ENCODE data around the gene WDR11. TPM values are rescaled to one million over a fixed set of nuclear protein-coding genes. Genes with fewer than 3 reads are reported as not detected.
A peak's percentile ranks its signal among the peaks of the same experiment; 100 is the strongest.

Gene WDR11, protein sequence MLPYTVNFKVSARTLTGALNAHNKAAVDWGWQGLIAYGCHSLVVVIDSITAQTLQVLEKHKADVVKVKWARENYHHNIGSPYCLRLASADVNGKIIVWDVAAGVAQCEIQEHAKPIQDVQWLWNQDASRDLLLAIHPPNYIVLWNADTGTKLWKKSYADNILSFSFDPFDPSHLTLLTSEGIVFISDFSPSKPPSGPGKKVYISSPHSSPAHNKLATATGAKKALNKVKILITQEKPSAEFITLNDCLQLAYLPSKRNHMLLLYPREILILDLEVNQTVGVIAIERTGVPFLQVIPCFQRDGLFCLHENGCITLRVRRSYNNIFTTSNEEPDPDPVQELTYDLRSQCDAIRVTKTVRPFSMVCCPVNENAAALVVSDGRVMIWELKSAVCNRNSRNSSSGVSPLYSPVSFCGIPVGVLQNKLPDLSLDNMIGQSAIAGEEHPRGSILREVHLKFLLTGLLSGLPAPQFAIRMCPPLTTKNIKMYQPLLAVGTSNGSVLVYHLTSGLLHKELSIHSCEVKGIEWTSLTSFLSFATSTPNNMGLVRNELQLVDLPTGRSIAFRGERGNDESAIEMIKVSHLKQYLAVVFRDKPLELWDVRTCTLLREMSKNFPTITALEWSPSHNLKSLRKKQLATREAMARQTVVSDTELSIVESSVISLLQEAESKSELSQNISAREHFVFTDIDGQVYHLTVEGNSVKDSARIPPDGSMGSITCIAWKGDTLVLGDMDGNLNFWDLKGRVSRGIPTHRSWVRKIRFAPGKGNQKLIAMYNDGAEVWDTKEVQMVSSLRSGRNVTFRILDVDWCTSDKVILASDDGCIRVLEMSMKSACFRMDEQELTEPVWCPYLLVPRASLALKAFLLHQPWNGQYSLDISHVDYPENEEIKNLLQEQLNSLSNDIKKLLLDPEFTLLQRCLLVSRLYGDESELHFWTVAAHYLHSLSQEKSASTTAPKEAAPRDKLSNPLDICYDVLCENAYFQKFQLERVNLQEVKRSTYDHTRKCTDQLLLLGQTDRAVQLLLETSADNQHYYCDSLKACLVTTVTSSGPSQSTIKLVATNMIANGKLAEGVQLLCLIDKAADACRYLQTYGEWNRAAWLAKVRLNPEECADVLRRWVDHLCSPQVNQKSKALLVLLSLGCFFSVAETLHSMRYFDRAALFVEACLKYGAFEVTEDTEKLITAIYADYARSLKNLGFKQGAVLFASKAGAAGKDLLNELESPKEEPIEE
- 19.6 TPM for total RNA-seq
- long read RNA-seq, full-length matches to known transcripts: 4 of 9 reads
- long read RNA-seq, partial matches to known transcripts: 3 of 9 reads
- long read RNA-seq, other reads (novel, unspliced or antisense): 2 of 9 reads

- peak; percentile 93 for DNase-seq (ENCODE audit: low spot score)
- intact Hi-C loops (cut with DNase I): no loop called here
Observed at GRCh38 chr10:120850911-120851865, at the start of gene WDR11. Gene WDR11, plus strand, starts transcription at chr10:120851362. Its CDS starts 59 bp downstream, at chr10:120851421.

- intact Hi-C loops (cut with DNase I): no loop called here
- DNase-seq (ENCODE audit: low spot score): no peak
Observed at GRCh38 chr10:120802935-120803334, 48.2 kb upstream of the WDR11 start.

DNA sequence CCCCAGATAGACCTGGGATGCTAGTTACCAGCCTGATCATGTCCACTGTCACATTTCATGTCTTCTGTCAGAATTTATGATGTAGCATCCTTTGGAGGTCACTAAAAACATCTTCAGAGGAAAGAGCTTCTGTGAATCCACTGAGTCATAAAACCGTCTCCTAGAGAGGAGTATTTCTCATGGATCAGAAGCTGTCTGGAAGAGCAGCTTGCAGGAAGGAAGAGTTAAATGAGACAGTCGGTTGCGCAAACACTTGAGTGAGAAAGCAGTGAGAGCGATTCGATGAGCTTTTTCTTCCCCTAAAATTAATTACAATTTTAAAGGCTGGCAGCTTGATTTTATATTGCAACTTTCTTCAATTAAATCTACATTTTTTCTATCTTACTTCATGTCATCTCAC is 47.2 kb upstream of the WDR11 start:
- intact Hi-C loops (cut with DNase I): no loop called here
- DNase-seq (ENCODE audit: low spot score): no peak

DNA sequence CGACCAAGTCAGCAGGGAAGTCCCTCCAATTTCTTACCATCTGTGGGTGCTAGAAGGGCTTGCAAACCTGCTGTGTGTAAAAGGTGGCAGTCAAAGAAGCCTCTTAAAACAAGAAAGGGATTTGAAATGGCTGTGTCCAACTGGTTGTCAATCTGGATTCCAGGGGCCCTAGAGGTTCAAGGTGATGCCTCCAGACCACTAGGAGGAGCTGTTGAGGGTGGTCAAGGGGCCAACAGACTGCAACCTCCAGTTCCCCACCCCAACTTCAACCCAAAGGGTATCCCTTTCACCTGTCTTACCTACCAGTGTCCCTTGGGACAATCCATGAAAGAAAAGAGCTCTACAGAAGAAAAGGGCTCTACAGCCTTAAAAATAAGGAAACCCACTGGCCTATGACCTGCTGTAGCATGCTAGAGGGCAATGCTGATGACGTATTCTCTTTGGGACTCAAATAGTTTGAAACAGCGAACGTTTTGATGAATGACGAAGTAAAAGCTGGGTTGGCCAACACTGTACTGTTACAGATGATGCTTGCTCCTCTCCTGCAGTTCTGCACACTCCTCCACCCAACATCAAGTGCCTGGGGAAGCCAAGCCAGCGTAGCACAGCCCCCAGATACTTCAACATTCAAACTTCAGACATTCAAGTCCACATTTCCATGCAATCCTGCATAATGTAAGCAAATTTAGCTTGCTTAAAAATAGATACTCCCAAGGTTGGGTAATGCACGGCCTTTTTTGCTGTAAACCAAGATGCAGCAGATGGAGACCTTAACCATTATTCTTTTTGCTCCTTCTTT is 45.9 kb upstream of the WDR11 start:
- intact Hi-C loops (cut with DNase I): no loop called here
- DNase-seq (ENCODE audit: low spot score): no peak

- intact Hi-C loops (cut with DNase I): no loop called here
- DNase-seq (ENCODE audit: low spot score): no peak
Observed at GRCh38 chr10:120806081-120806480, 45.1 kb upstream of the WDR11 start.

DNA sequence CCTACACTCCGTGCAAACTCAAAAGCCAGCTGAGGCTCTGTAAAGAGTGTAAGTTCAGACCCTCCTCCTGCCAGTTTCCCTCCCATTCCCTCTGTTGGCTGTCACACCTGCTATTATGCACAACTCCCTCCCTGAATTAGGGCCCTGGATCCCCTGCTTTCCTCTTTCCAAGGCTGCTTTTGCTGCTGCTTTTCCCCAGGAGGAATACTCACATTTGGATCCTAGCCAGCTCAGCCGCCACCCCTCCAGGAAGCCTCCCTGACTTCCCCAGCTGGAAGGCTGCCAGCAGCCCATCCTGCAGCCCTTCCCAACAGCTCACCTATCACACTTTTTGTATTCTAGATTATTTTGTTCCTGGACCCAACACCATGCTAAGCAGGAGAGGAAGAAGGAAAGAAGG is 40.9 kb upstream of the WDR11 start:
- intact Hi-C loops (cut with DNase I): no loop called here
- DNase-seq (ENCODE audit: low spot score): no peak

DNA sequence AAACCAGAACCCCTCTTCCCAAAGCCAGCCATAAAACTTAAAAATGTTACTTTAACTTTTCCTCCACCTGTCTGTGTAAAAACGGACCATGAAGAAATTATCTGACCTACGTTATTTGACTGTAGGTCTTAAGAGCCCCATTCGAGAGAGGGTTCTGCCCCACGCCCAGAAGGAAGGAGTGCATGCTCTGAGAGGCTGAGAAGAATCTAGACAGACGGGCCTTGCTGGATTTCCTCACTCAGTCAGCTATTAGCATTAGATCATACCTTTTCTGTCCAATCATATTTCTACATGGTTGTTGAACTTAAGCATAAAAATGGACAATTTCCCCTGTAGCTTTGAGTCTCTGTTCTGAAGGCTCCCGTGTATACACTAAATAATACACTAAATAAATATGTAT is 38.1 kb upstream of the WDR11 start:
- intact Hi-C loops (cut with DNase I): no loop called here
- no peak for DNase-seq (ENCODE audit: low spot score)

DNA sequence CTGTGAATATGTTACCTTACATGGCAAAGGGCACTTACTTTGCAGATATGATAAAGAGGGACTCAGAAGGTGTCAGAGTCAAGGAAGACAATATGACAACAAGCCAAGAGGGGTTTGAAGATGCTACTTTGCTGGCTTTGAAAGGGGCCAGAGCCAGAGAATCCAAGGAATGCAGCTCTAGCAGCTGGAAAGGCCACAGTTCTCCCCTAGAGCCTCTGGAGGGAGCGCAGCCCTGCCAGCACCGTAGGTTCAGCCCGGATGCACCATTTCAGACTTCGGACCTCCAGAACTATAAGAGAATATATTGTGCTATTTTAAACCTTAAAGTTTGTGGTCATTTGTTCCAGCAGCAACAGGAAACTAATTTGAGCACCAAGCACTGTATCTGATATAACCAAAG is 32.9 kb upstream of the WDR11 start:
- intact Hi-C loops (cut with DNase I): no loop called here
- no peak for DNase-seq (ENCODE audit: low spot score)

DNA sequence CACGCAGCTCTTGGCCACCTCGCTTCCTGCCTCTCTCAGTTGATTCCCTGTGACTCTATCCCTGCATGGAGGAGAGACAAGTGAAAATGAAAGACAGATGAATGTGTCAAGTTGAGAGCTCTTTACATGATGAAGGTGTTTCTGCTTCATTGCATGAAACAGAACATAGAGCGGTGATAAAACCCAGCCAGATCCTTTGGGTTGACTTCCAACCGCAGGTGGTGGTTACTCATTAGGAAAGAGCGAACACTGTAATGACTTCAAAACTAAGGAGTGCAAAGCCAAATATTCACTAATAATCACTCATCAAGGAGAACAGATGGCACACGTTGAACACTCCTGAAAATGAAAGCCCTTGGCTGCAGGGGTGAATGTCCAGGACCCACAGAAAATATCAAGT is 31.8 kb upstream of the WDR11 start:
- intact Hi-C loops (cut with DNase I): no loop called here
- no peak for DNase-seq (ENCODE audit: low spot score)

DNA sequence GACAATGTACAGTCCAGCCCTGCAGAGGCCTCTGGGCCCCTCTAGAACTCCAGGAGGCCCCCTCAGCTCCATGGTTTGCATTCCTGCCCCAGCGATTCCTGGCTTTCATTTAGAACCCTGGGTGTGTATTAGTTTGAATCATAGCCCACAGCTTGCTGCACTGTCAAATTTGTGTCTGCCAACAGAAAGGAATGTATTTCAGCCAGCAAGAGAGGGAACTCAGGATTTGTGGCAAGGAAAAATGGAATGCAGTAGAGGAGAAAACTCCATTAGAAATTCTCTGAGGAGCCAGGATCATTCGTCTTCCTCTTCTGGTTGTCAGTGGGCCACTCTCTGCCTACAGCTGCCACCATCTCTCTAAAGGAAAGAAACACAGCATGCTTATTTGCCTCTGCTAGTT is 27.9 kb upstream of the WDR11 start:
- intact Hi-C loops (cut with DNase I): no loop called here
- DNase-seq (ENCODE audit: low spot score): no peak

DNA sequence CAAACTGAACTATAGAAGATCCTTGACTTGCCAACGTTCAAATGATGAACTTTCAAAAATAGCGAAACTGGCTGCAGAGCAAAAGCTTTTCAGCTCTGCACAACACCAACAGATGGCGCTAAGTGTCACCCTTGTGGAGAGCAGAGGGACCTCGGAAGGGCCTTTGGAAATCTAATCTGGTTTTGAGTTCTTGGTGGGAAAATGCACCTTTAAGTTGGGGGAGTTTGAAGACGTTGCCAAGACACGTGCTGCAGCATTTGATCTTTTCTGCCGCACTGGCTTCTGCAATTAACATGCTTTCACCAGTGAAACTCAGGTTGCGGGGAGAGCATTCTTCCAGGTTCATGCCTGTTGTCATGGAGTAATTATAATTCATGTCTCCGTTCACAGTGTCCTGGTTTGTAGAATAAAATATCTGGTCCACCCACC is 26.3 kb upstream of the WDR11 start:
- intact Hi-C loops (cut with DNase I): no loop called here
- no peak for DNase-seq (ENCODE audit: low spot score)

DNA sequence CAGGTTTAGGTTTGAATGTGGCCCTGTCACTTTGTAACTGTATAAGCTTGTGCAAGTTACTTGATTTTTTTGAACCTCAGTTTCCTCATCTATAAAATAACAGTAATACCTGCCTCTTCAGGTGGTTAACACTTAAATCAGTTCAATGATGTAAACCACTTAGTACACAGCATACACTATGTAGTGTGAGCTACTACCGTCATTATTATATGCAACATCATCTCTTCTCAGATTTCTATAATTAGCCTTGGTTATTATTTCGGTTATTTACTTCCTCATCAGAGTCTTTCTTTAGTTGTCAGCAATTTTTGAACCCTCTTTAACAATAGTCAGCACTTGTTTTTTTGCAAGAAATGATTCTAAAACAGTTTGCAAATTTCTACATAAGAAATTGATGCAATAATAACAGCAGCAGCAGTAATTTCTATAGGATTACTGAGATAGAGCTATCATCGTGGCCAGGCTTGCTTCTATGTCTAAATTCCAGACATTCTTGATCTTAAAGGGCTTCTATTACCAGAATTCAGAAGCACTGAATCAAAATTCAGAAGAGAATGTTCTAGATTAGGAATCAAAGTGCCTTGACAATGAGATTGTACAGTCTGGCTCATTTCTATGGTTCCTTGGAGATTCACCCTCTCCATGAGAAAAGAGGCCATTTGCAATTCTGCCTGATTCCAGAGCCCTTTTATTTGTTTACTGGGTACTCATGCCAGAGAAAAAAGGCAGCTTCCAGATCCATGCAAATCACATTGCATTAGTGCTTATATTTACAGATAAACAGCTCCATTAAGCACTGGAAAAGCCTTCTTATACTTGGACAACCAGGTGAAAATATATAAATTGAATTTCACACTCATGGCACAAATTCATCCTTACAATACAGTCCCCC is 25.0 kb upstream of the WDR11 start:
- intact Hi-C loops (cut with DNase I): no loop called here
- DNase-seq (ENCODE audit: low spot score): no peak

DNA sequence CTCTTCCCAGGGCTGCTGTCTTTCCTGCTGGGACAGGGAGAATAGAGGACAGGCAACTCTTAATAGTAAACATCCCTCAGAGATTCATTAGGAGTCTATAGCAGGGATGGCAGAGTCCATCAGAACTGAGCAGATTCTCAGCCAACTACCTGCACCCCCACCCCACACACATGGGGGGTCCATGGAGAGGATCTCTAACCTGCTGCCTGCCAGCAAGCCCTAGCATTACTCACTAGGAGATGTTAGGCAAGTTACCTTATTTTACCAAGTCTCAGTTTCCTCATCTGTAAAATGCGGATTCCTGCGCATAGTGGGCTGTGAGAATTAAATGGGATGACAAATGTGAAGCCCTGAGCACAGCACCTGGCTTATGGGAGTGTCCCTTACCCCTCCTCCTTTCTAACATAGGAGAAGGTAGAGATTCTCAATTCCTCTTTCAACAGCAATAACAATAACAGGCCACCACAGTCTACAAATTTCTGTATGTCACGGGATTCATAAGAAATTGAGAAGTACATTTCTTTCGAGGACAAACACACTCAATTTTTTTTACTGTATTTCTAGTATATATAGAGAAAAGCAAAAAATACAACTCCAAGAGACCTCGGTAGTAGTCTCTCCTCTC is 23.8 kb upstream of the WDR11 start:
- no peak for DNase-seq (ENCODE audit: low spot score)
- intact Hi-C loops (cut with DNase I): no loop called here

GRCh38 chr10:120828763-120829319 is 22.3 kb upstream of the WDR11 start:
- DNase-seq (ENCODE audit: low spot score): no peak
- intact Hi-C loops (cut with DNase I): no loop called here

DNA sequence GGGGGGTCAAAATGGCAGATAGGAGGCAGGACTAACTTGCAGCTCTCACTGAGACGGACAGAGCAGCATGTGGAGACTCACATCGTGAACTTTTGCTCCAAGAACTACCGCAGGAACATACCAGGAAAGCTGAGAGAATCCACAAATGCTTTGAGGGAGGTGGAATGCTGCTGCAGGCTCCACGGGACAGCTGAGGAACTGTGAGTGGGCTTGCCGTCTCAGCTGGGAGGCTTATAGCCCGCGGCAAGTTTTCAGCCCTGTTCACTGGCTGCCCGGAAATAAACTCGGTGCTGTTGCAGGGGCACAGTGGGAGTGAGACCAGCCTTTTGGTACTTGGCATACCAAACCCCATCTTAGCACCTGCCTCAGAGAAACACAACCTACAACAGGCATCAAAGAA is 19.1 kb upstream of the WDR11 start:
- intact Hi-C loops (cut with DNase I): no loop called here
- no peak for DNase-seq (ENCODE audit: low spot score)

- intact Hi-C loops (cut with DNase I): no loop called here
- no peak for DNase-seq (ENCODE audit: low spot score)
Observed at GRCh38 chr10:120833222-120833928, 17.8 kb upstream of the WDR11 start.

Measured in cardiac septum (tissue), 1 donor.